GM12892 (cell line): ENCODE results near the gene HSD17B10.

Experiments used
- POLR2A ChIP-seq: IDR thresholded peaks from 2 replicates; pipeline ENCODE4 v1.6.1; 2011; ENCODE audit warnings: low read depth, low read length, control low read depth
- POLR2AphosphoS5 ChIP-seq: IDR thresholded peaks from 2 replicates; pipeline ENCODE4 v1.6.1; 2011; ENCODE audit warnings: low read depth, low read length, control low read depth
- TAF1 ChIP-seq: IDR thresholded peaks from 2 replicates; pipeline ENCODE4 v1.6.1; 2011; ENCODE audit warnings: low read depth, mild to moderate bottlenecking, control low read depth, low read length, borderline replicate concordance

GRCh38 chrX:53479301-53479700 lies 45.1 kb upstream of the HSD17B10 start:
- TF ChIP-seq TAF1 (no peak), POLR2A (no peak), POLR2AphosphoS5 (no peak)
